Stimulated activated CD4-positive, alpha-beta T cell treated with anti-CD3 and anti-CD28 coated beads, Interleukin-2, amount 100 ng/mL, for 24 hours (primary cell): Measurements from ENCODE around the gene CEP97.
A peak's percentile ranks its signal among the peaks of the same experiment; 100 is the strongest.
"Not testable (repeated sequence)": the region's sequence is repeated elsewhere in the genome, so short reads cannot be mapped to it uniquely, and the experiment has no call there.

Experiments
- DNase-seq, 2 donors: peaks; one replicate each; pipeline ENCODE4 v3.0.0-alpha.2; 2020

CEP97 gene, protein sequence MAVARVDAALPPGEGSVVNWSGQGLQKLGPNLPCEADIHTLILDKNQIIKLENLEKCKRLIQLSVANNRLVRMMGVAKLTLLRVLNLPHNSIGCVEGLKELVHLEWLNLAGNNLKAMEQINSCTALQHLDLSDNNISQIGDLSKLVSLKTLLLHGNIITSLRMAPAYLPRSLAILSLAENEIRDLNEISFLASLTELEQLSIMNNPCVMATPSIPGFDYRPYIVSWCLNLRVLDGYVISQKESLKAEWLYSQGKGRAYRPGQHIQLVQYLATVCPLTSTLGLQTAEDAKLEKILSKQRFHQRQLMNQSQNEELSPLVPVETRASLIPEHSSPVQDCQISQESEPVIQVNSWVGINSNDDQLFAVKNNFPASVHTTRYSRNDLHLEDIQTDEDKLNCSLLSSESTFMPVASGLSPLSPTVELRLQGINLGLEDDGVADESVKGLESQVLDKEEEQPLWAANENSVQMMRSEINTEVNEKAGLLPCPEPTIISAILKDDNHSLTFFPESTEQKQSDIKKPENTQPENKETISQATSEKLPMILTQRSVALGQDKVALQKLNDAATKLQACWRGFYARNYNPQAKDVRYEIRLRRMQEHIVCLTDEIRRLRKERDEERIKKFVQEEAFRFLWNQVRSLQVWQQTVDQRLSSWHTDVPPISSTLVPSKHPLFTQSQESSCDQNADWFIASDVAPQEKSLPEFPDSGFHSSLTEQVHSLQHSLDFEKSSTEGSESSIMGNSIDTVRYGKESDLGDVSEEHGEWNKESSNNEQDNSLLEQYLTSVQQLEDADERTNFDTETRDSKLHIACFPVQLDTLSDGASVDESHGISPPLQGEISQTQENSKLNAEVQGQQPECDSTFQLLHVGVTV

DNA sequence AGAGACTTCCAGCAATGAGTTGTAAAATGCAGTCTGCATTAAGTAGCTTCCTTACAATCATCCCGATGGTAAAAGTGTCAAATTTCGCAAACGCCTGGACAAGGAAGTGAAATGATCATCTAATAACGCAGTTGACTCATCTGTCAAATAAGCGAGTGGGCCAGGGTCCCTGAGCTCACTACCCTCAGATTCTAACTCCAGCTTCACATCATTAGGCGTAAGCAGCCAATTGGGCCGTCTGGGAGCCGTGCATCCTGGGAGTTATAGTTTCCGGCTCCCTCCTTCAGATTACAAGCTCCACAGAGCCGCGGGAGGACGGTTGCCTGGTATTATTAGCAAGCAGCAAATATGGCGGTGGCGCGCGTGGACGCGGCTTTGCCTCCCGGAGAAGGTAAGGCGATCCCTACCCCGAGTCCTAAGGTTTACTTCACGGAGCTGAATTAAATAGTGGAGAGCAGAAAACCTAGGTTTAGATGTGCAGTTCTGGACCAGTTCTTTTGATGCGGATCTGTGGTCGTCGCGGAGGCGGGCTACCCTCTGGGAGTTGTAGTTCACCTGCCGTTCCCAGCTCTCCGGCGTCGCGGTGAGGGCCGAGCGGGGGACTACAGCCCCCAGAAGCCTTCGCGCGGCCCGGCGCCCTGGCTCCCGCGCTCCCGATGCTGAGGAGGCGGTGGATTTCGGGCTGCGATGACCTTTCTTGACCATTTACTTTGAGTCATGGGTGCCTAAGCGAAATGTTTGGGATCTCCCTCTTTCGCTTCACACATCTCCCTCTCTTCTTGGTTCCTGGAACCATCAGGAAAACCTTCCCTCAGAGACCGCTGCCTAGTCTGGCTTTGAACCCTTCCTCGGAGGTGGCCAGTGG, at the start of gene CEP97:
Gene CEP97 (plus strand): TSS at position 286 of the 865 bp plus-strand sequence. CDS start 63 bp downstream, at position 349.
- peak; percentile 90 to 91 for DNase-seq

DNA sequence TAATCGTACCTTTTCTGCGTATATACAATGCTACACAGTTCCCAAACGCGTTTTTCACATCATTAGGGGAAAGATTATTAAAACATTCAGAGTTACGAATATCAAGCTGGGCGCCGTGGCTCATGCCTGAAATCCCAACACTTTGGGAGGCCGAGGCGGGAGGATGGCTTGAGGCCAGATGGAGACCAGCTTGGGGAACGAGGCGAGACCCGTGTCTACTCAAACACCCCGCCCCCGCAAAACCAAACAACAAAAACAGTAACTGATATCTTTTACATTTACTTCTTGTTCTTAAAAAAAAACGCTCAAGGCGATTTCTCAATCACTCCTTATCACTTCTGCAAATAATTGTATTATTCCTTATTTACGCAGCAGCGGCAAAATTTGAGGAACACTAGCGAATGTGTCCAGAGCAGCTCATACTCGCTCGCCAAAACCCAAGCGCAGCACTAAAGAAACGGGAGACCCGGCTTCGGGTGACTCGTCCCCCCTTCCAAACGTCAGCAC, 48.7 kb upstream of the CEP97 start:
- DNase-seq = no peak

DNA sequence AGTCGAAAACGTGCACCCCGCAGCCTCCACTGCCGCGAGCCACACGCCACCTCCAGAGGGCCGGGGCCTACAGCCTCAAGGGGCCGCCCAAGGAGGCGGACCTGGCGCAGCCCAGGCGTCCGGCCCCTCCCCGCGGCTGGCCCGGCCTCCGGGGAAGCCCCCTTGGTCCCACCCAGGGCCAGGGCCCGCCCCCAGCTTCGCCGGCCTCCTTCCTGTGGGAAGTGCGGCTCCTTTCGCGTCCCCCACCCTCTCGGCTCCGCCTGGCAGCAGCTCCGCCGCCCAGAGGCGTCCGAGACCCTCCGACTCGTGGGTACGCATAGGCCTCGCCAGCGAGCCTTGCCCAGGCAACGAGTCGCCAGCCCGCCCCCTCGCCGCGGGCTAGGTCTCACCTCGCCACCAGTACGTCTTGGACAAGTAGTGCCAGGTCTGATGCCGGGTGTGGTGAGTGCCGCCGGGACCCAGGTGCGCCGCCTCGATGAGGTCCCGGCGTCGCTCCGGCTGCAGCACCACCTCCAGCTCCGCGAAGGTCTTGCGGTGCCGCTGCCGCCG, 48.1 kb upstream of the CEP97 start:
- peak; percentile 96 to 97 for DNase-seq

DNA sequence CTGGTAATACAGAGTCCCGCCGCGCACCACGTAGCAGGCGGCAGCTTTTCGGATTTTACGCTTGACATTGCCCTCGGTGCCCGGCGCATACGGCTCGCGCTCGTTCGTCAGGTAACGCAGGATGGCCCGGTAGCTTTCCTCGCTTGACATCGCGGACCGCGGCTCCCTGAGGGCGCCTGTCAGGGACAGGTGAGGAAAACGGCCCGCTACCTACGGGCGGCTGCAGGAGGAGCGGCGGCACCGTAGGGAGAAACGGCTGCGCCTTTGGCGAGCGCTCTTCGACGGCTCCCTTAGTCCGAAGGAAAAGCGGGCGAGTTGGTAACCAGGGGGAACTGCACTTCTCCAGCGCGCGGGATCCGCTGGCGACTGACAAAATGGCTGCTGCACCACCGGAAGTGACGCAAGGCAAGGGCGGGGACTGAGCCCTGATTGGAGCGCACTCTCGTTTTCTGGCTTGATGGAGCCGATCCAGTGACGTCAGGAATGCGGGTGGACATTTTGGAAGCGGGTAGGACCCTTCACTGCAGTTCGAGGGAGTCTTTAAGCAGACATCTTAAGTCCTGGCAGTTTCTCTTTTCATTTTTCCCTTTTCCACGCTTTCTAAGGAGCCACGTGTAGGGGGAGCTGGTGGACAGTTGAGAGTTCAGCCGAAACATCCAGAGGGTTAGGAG, 47.5 kb upstream of the CEP97 start, which contains the start of gene ZBTB11:
Gene ZBTB11 (minus strand): TSS at position 368 of the 671 bp plus-strand sequence. CDS start 218 bp downstream, at position 150.
- DNase-seq = peak; percentile 100

DNA sequence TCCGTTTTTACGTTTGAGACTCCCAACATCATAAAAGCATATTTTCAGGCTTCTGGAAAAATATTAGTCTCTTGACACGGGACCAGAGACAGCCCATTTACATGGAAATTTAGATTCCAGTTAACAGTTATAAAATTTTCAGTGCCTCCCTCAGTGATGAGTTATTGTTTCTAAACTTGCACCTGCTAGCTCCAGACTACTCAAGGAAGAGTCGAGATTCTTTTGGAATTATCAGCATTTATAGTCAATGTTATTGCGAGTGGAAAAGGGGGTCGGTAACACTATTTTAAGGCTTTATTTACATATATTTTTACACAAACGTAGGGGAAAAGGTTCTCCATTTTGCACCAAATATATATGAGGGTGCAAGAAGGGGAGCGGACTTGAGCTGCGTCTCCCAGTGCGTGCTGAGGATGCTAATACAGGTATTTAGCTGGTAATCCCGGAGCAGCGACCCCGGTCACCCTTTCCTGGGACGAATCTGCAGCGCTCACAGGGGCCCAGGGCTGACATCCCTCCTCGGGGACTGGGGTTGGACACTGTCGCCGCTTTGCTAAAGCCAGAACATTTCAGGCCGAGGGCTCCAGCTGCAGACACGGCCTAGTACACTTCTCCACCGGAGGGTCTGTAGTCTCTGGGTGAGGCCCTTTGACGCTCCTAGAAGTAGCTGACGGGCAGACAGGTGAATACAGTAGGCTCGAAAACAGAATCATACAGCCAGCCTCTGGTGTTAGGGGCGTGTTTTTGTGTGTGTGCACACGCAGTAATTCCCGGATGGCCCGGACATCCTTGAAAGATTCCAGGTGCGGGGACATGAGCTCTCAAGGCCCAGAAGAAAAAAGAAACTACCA, 46.8 kb upstream of the CEP97 start:
- no peak for DNase-seq

DNA sequence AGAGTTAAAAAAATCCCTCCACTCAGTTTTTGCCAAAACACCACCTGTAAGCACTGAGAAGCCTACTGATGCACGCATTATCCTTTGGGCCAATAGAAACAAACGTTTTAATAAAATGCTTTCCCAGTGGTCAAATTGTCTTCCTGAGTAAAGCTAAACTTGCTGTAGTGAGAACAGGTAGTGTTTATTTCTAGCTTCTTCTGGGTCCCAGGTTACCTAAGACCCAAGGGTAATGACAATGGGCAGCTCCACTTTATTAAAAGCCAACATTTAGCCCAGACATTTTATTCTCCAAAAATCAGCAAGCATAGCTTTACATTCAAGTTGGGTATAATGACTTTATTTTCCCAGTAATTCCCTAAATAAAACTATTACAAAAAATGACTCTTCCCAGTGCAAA, 45.6 kb upstream of the CEP97 start:
- DNase-seq = not testable (repeated sequence)

DNA sequence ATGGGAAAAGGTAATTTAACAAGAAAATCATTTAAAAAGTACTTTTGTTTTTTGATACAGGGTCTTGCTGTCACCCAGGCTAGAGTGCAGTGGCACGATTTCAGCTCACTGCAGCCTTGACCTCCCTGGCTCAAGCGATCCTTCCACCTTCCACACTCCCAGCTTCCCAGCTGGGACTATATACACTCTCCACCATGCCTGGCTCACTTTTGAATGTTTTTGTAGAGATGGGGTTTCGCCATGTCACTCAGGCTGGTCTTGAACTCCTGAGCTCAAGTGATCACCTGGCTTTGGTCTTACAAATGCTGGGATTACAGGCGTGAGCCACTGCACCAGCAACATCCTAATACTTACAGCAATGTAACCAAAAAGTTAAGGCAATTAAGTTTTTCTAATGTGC, 43.9 kb upstream of the CEP97 start:
- DNase-seq = no peak

DNA sequence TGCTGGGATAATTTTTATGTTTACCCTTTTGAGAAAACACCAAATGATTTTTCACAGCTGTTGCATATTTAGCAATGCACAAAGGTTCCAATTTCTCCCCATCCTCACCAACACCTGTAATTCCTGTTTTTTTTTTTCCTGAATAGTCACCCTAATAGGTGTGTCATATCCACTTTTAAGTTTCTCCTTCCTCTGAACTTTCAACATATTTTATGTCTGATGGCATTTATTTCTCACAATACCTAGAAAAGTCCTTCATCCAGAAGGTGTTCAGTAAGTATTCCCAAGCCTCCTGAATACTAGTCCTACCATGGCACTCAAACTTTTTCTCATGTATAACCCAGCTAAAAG, 39.4 kb upstream of the CEP97 start:
- no peak for DNase-seq

DNA sequence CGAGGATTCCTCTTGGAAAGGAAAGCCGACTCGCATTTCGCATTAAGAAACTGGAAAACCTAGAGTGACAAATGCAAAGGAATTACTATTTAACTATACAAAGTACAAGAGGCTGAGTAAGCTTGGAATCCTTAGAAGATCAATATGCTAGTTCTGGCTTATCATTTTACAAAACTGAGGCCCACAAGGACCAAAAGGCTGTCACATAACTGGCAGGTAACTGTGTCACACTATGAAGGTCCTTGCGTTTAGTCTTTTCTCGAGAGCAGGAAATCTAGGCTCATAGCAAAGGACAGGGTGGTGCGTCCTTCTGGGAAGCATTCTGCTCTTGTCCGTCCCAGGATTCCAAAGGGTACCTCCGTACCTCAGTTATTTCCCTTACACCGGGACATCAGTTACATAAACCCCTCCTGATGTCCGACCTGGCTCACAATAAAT, 38.5 kb upstream of the CEP97 start:
- no peak for DNase-seq

DNA sequence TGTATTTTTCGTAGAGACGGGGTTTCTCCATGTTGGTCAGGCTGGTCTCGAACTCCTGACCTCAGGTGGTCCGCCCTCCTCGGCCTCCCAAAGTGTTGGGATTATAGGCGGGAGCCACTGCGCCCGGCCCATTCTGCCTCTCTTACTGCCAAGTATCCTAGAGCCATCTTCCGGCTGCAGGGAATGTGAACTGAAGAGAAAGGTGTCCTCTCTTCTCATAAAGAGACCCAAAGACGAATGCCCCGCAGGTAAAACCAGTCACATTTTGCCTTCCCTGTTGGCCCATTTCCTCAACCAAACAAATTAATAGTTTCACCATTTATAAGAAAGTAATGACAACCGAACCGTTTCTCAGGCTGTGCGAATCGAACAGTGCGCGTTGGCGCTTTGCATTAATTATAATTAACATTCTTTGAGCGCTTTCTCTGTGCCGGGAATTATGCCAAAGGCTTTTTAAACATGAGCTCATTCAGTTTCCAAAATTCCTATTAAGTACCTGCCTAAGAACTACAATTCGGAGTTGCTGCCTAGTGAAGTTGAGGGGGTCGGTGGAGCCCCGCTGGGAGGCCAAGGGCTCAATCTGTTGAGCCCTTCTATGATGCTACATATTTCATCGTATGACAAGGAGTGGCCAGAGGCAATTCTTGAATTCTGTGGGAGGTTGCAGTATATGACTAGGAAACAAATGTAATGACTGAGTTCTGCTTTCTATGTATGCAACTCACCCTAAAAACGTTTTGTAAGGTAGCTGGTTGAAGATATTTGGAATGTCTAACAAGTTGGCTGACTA, 37.1 kb upstream of the CEP97 start:
- no peak for DNase-seq

DNA sequence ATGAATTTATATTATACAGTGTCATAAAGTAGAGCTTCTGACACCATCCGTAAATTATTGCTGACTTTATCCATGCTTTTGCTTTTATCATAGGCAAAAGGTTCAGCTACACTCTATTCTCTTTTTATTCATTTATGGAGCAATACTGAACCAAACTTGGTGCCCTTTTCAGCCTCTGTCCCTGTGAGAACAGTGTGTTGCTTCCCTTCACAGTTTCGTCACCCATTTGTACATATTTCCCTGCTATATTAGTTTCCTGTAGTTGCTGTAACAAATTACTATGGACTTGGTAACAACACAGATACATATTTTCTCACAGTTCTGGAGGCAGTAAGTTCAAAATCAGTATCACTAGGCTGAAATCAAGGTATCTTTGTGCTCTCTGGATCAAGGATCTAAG, 35.1 kb upstream of the CEP97 start:
- no peak for DNase-seq

DNA sequence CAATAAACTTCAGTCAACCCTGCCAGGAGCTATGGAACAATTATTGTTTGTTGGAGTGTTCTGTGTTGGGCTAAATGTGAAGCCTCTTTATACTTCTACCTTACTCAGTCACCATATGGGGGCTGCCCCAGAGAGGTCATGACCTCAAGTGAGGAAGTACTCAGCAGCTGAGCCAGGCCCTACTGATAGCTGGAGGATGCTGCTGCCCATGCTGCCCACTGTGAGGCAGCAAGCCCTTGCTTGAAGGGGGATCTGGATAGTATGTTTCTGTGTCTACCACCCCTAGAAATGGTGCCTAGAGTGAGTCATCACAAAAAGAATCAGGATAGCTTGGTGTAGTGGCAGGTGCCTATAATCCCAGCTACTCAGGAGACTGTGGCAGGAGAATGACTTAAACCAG, 33.4 kb upstream of the CEP97 start:
- DNase-seq = no peak

DNA sequence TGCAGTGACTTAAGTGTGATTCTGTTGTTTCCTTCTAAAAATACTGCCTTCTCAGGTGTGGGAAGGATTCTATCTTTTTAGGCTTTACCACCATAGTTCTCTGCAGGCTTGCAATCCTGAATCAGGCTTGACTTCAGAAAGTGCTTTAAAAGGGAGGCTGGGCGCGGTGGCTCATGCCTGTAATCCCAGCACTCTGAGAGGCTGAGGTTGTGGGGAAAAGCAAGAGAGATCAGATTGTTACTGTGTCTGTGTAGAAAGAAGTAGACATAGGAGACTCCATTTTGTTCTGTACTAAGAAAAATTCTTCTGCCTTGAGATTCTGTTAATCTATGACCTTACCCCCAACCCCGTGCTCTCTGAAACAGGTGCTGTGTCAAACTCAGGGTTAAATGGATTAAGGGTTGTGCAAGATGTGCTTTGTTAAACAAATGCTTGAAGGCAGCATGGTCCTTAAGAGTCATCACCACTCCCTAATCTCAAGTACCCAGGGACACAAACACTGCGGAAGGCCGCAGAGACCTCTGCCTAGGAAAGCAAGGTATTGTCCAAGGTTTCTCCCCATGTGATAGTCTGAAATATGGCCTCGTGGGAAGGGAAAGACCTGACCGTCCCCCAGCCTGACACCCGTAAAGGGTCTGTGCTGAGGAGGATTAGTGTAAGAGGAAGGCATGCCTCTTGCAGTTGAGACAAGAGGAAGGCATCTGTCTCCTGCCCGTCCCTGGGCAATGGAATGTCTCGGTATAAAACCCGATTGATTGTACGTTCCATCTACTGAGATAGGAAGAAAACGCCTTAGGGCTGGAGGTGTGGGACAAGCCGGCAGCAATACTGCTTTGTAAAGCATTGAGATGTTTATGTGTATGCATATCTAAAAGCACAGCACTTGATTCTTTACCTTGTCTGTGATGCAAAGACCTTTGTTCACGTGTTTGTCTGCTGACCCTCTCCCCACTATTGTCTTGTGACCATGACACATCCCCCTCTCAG, 32.4 kb upstream of the CEP97 start:
- DNase-seq = not testable (repeated sequence)

DNA sequence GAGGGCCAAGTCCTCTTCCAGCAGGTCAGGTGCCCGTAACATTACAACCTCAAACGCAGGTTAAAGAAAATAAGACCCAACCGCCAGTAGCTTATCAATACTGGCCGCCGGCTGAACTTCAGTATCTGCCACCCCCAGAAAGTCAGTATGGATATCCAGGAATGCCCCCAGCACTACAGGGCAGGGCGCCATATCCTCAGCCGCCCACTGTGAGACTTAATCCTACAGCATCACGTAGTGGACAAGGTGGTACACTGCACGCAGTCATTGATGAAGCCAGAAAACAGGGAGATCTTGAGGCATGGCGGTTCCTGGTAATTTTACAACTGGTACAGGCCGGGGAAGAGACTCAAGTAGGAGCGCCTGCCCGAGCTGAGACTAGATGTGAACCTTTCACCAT, 30.9 kb upstream of the CEP97 start:
- DNase-seq = peak in 1 of 2 donors; percentile 37

DNA sequence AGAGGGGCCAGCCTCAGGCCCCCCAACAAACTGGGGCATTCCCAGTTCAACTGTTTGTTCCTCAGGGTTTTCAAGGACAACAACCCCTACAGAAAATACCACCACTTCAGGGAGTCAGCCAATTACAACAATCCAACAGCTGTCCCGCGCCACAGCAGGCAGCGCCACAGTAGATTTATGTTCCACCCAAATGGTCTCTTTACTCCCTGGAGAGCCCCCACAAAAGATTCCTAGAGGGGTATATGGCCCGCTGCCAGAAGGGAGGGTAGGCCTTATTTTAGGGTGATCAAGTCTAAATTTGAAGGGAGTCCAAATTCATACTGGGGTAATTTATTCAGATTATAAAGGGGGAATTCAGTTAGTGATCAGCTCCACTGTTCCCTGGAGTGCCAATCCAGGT, 29.6 kb upstream of the CEP97 start:
- not testable (repeated sequence) for DNase-seq

DNA sequence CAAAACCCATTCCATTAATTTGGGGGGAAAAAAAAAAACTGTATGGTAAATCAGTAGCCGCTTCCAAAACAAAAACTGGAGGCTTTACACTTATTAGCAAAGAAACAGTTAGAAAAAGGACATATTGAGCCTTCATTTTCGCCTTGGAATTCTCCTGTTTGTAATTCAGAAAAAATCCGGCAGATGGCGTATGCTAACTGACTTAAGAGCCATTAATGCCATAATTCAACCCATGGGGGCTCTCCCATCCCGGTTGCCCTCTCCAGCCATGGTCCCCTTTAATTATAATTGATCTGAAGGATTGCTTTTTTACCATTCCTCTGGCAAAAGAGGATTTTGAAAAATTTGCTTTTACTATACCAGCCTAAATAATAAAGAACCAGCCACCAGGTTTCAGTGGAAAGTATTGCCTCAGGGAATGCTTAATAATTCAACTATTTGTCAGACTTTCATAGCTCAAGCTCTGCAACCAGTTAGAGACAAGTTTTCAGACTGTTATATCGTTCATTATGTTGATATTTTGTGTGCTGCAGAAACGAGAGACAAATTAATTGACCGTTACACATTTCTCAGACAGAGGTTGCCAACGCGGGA, 28.5 kb upstream of the CEP97 start:
- no peak for DNase-seq

DNA sequence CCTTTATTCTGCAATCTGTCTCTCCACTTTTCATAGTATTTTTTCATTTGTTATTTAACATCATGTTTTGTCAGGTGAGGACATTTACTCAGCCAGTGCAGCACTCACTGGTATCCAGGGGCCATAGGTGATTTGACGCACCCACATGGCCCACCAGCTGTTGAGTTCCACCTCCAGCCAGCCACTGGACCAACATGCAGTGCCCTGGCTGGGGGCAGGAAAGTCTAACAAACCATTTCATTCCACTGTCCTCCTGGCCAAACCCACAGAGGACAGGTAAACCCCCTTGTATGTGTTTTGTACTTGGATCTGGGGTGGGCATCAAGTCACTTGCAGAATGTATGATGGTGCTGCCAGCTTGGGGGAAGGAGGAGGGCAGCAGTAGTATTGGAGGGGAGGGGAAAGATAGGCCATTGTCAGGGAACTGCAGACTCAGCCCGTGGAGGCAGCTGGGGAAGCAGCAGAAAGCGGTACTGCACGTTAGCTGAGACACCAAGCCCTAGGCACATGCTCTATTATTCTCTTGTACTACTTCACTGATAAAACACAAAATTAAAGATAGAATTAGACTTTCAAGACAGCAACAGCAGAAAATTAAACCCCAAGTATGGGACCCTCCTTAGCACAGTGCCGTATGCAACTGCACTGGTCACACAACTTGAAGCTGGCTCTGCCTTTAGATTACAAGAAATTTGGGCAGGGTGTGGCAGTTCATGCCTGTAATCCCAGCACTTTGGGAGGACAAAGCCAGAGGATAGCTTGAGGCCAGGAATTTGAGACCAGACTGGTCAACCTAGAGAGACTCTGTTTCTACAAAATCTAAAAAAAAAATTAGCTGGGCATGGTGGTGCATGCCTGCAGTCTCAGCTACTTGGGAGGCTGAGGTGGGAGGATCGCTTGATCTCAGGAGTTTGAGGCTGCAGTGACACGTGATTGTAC, 22.4 kb upstream of the CEP97 start:
- DNase-seq = no peak
